Measurements from ENCODE around the gene STX1B.

- no peak for TF ChIP-seq SUZ12 (IDR thresholded peaks at IDR 0.05; ENCODE audit: extremely low read depth, insufficient read depth, insufficient read length)
- TF ChIP-seq YY1 (IDR thresholded peaks at IDR 0.05; ENCODE audit: insufficient read depth, insufficient read length) = no peak
- TF ChIP-seq ZNF274 (IDR thresholded peaks at IDR 0.05; ENCODE audit: low read depth, low read length) = no peak
Observed at GRCh38 chr16:31002250-31002700, 8.2 kb downstream of the STX1B start.
